CD4-positive, alpha-beta T cell (primary cell): ENCODE results near the gene ERC2. TPM values are rescaled to one million over a fixed set of nuclear protein-coding genes. Genes with fewer than 3 reads are reported as not detected.

Experiments used
- ATAC-seq: fragments of 200-7000 bp; cut with Tn5 transposase; one replicate; pipeline ENCODE4 v1.10.0; 2022; ENCODE audit warnings: mild to moderate bottlenecking; ENCODE audit not compliant: poor library complexity
- CTCF ChIA-PET: fragments of 350-600 bp; sonication (Branson Sonifier 250); formaldehyde crosslinking; loops from one replicate; lab custom pipeline; 2021; ENCODE audit warnings: antibody characterized with exemption, inconsistent platforms; lab: Charles Lee
- POLR2A ChIA-PET: fragments of 350-600 bp; sonication (Branson Sonifier 250); formaldehyde crosslinking; loops from one replicate; lab custom pipeline; 2021; ENCODE audit warnings: antibody characterized with exemption, inconsistent platforms; lab: Charles Lee
- DNase-seq, 14 experiments: peaks; one replicate each; pipeline ENCODE4 v3.0.0-alpha.2; 2013 to 2020; ENCODE audit warnings: mixed read lengths in 2 of 14
- H3K27ac ChIP-seq, 2 donors: one replicate each; pipeline versions ENCODE4 v1.5.1 to v1.7.0; 2013; ENCODE audit warnings: low read length in 2 of 2, low read depth in 1 of 2, mild to moderate bottlenecking in 1 of 2
- H3K27me3 ChIP-seq, 2 experiments: 1 replicate in 1 of 2; 2 replicates in 1 of 2; pipeline versions ENCODE4 v1.6.1 to v1.7.0; 2013; ENCODE audit warnings: low read length in 2 of 2, control low read depth in 1 of 2, mild to moderate bottlenecking in 1 of 2, moderate library complexity in 1 of 2; ENCODE audit not compliant: insufficient read depth in 2 of 2, control insufficient read depth in 1 of 2
- H3K36me3 ChIP-seq: one replicate; pipeline ENCODE4 v1.6.1; 2013; ENCODE audit warnings: low read length, control low read depth; ENCODE audit not compliant: insufficient read depth
- H3K4me1 ChIP-seq: one replicate; pipeline ENCODE4 v1.6.1; 2013; ENCODE audit warnings: low read length, control low read depth; ENCODE audit not compliant: insufficient read depth
- H3K4me3 ChIP-seq: one replicate; pipeline ENCODE4 v1.5.1; 2013; ENCODE audit warnings: mild to moderate bottlenecking, low read length, moderate library complexity
- H3K9me3 ChIP-seq, 2 experiments: 1 replicate in 1 of 2; 2 replicates in 1 of 2; pipeline versions ENCODE4 v1.6.1 to v1.7.0; 2013; ENCODE audit warnings: low read length in 2 of 2, mild to moderate bottlenecking in 2 of 2, control low read depth in 1 of 2, moderate library complexity in 1 of 2; ENCODE audit not compliant: control insufficient read depth in 1 of 2, insufficient read depth in 1 of 2
- H3K27ac Mint-ChIP-seq: one replicate; pipeline ENCODE4 v1.8.0; 2020; ENCODE audit warnings: mixed read lengths
- H3K27me3 Mint-ChIP-seq: one replicate; pipeline ENCODE4 v1.8.0; 2021; ENCODE audit warnings: mixed read lengths
- H3K36me3 Mint-ChIP-seq: one replicate; pipeline ENCODE4 v1.8.0; 2021; ENCODE audit warnings: low read depth, mixed read lengths
- H3K4me1 Mint-ChIP-seq: one replicate; pipeline ENCODE4 v1.8.0; 2021; ENCODE audit warnings: low read depth, mixed read lengths
- H3K4me3 Mint-ChIP-seq: one replicate; pipeline ENCODE4 v1.8.0; 2020; ENCODE audit warnings: mild to moderate bottlenecking, mixed read lengths
- H3K9me3 Mint-ChIP-seq: one replicate; pipeline ENCODE4 v1.8.0; 2020; ENCODE audit warnings: mixed read lengths
- intact Hi-C, 2 experiments: fragments of 100-400 bp; cut with DNase I in 1 of 2; cut with micrococcal nuclease in 1 of 2; formaldehyde crosslinking; loops; one replicate each; pipeline versions ENCODE4 v1.15.1 to v1.9.0; 2023 to 2025; cut with DNase I, micrococcal nuclease
- total RNA-seq, 174 experiments: library from RNA in 2 of 174; stranded (reverse) in 2 of 174; gene quantifications; one replicate each; pipeline ENCODE4 v1.2.3 and lab custom pipeline; 2021 to 2026
- TF ChIP-seq, protein P1 (sequence below): fragments of 200-600 bp; IDR thresholded peaks from one replicate; pipeline ENCODE4 v1.8.0; 2022; ENCODE audit warnings: antibody characterized with exemption, mild to moderate bottlenecking

The ERC2 gene
- total RNA-seq, 2 experiments from 2014 or later, result not detected

DNA sequence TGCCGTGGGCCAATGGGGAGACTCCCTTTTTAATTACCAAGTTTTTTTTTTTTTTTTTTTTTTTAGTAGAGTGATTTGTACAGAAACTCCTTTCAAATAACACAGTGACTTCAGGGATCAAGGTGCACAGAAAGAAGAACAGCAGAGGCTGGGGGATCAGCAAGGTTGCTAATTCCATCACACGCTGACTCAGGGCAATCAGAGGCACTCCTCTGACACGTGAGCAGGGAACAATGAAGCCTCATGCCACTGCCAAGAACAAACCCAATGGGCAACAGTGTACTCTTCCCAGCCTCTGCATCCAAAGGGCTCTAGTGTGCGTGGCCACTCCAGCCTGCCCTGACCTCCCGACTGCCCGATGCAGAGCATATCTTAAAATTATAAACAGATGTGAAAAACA lies 794.5 kb downstream of the ERC2 start:
- POLR2A ChIA-PET, result no interaction called here
- no peaks in the 10 kb centered on the region for H3K36me3 Mint-ChIP-seq
- Histone ChIP-seq H3K36me3 (no peaks in the 10 kb centered on the region), H3K27me3 (no peaks in the 10 kb centered on the region), H3K4me3 (no peak overlapping the region), H3K27ac (no peak overlapping the region), H3K4me1 (no peaks in the 10 kb centered on the region), H3K9me3 (peaks cover 0 to 3% of the 10 kb centered on the region in 2 experiments)
- CTCF ChIA-PET, result interaction anchor here (0.7 kb wide), 1 partner anchor 902 kb away, joined by 3 read pairs; no protein-coding TSS in a partner anchor
- intact Hi-C loops, result no loop called here
- ATAC-seq (no peak), DNase-seq (no peak)
- no peaks in the 10 kb centered on the region for H3K27me3 Mint-ChIP-seq
- H3K4me3 Mint-ChIP-seq, result no peak overlapping the region
- TF ChIP-seq, protein P1, sequence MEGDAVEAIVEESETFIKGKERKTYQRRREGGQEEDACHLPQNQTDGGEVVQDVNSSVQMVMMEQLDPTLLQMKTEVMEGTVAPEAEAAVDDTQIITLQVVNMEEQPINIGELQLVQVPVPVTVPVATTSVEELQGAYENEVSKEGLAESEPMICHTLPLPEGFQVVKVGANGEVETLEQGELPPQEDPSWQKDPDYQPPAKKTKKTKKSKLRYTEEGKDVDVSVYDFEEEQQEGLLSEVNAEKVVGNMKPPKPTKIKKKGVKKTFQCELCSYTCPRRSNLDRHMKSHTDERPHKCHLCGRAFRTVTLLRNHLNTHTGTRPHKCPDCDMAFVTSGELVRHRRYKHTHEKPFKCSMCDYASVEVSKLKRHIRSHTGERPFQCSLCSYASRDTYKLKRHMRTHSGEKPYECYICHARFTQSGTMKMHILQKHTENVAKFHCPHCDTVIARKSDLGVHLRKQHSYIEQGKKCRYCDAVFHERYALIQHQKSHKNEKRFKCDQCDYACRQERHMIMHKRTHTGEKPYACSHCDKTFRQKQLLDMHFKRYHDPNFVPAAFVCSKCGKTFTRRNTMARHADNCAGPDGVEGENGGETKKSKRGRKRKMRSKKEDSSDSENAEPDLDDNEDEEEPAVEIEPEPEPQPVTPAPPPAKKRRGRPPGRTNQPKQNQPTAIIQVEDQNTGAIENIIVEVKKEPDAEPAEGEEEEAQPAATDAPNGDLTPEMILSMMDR, result no peak
- H3K9me3 Mint-ChIP-seq, result peaks cover 3% of the 10 kb centered on the region
- no peaks in the 10 kb centered on the region for H3K4me1 Mint-ChIP-seq
- H3K27ac Mint-ChIP-seq, result no peak overlapping the region

DNA sequence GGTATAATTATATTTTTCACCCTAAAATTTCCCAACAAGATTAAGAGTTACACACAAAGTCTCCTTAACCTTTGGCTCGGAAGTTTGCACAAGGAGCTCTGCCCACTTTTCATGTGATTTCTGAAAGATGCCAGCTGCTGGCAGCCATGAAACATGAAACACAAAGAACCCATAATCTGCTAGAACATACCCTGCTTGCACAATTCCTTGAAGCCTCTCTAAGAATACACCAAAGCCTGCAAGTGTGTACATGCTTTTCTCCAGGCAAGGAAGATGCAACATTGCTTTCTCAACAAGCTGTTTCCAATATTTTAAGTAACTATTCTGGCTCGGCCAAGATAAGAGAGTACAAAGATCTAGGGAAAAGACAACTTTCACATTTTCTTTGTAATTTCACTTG lies 799.1 kb downstream of the ERC2 start:
- Histone ChIP-seq H3K36me3 (no peaks in the 10 kb centered on the region), H3K27ac (no peak overlapping the region), H3K27me3 (no peaks in the 10 kb centered on the region), H3K4me3 (no peak overlapping the region), H3K4me1 (no peaks in the 10 kb centered on the region), H3K9me3 (peaks cover 0 to 3% of the 10 kb centered on the region in 2 experiments)
- peaks cover 3% of the 10 kb centered on the region for H3K9me3 Mint-ChIP-seq
- H3K4me3 Mint-ChIP-seq, result no peak overlapping the region
- no peak overlapping the region for H3K27ac Mint-ChIP-seq
- DNase-seq (no peak), ATAC-seq (no peak)
- POLR2A ChIA-PET, result no interaction called here
- intact Hi-C loops, result no loop called here
- no peaks in the 10 kb centered on the region for H3K36me3 Mint-ChIP-seq
- TF ChIP-seq, protein P1, result no peak
- CTCF ChIA-PET, result no interaction called here
- peaks cover 6% of the 10 kb centered on the region for H3K4me1 Mint-ChIP-seq
- no peaks in the 10 kb centered on the region for H3K27me3 Mint-ChIP-seq

DNA sequence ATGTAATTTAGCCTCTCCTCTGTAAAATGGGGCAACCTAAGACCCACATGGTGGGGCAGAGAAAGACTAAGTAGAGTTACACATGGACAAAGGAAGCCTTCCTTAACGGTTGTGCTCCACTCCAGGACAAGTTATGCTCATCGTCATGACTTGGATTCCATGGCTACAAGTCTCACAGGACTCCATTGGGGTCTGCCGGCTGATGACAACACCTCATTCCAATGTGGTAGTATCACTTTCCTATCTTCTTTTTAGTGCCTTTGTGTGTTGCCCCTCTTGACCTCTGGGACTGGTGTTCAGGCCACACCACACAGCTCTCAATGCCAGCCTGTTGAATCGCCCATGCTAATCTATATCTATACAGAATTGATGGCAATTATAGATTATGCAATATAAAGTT lies 799.9 kb downstream of the ERC2 start:
- Histone ChIP-seq H3K9me3 (peaks cover 0 to 3% of the 10 kb centered on the region in 2 experiments), H3K4me1 (no peaks in the 10 kb centered on the region), H3K4me3 (no peak overlapping the region), H3K27ac (no peak overlapping the region), H3K27me3 (no peaks in the 10 kb centered on the region), H3K36me3 (no peaks in the 10 kb centered on the region)
- H3K4me1 Mint-ChIP-seq, result peaks cover 9% of the 10 kb centered on the region
- H3K27me3 Mint-ChIP-seq, result no peaks in the 10 kb centered on the region
- H3K36me3 Mint-ChIP-seq, result no peaks in the 10 kb centered on the region
- ChIA-PET CTCF (no interaction called here), POLR2A (no interaction called here)
- intact Hi-C loops, result no loop called here
- H3K4me3 Mint-ChIP-seq, result no peak overlapping the region
- H3K27ac Mint-ChIP-seq, result no peak overlapping the region
- ATAC-seq (no peak), DNase-seq (no peak)
- peaks cover 3% of the 10 kb centered on the region for H3K9me3 Mint-ChIP-seq
- TF ChIP-seq, protein P1, result no peak
